Inflammatory macrophage treated with lipopolysaccharide for 4 hours (primary cell): ENCODE data around the gene GABRA4.

Experiments
- DNase-seq: peaks from one replicate; pipeline ENCODE4 v3.0.0-alpha.2; 2020

The GABRA4 gene

DNA sequence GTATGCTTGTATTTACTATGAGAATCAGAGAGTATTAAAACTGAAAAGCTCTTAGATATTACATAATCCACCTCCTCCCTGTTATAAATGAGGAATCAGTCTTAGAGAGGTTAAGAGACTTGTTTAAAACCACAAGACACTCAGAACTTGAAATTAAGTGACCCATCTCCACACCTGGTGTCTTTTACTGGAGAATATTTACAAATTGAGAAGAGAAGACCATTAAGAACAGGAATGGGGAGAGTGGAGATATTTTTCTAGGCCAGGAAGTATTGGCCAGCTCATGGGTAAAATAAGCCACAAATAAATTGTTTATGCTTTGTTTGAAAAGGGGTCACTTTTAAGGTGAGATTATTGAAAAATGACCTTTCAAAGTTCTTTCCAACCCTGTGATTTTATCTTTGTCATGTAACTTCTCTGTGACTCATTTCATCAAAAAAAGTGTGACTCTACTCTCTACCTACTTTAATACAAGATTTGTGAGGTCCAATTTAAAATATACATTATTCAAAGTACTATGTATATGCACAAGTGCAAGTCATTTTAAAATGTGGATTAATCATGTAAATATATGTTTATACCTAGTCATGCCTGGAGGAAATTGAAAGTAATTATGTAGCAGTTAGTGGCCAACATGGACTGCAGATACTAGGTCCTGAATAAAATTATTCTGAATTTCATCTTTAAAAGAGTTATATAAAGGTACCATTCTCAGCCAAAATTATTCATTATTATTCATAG, 68.4 kb downstream of the GABRA4 start:
- DNase-seq = no peak

- no peak for DNase-seq
Measured at GRCh38 chr4:46922205-46922604, 71.2 kb downstream of the GABRA4 start.

DNA sequence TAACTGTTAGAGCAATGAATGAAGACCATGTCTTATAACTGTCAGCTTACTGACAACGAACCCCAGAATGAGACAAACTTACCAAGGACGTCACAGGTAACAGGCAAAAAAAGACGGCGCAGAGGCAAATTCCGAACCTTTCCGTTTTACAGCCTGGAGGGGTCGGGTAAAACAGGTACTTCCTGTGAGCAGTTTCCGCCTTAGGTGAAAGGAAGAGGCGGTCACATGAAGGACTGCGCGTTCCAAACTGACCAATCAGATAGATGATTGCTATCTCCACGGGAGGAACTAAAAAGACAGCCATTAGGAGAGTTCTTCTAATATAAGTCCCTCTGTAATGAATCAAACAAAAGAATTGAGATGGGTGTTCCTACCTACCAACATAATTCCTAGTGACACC, 84.3 kb downstream of the GABRA4 start, which contains the start of gene COX7B2:
COX7B2 (minus strand) TSS at position 168 of the 400 bp plus-strand sequence. CDS start 174,053 bp downstream, outside the sequence.
- no peak for DNase-seq

DNA sequence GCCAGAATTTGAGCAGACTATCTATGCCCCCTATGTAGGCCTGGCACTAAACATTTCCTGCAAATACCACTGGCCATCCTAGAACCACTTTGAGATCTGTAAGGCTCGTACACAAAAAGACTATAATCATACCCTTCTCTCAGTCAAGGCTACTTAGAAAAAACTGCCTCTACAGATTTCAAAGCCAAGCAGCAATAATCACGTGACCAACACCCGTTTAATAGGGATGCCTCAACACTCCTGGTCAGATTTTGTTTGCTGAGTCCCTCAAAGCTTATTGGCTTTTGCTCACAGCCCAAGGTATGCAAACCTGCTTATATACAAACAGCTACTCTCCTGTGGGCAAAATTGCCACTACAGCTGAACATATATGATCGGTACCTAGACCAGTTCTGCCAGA, 85.2 kb downstream of the GABRA4 start:
- DNase-seq = no peak

GRCh38 chr4:46900082-46900481, 93.3 kb downstream of the GABRA4 start:
- no peak for DNase-seq

- DNase-seq = no peak
Measured at GRCh38 chr4:46894826-46895225, 98.6 kb downstream of the GABRA4 start.

DNA sequence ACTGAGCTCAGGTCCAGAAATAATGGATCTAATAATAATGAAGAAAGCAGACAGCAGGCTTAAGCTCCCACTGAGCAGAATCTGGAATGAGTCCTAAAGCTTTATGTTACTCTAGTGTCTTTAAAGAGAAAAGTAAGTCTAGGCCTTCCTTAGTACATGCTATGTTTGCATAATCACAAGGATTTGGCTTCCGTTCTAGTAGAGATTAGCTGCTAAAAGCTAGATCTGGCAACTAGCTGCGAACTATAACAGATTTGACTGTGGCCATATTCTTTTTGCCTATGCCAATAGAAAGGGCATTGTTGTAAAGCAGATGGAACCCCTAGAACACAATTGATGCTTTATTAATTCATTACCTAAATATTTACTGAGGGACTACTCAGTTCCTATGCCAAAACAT, 103.3 kb downstream of the GABRA4 start:
- DNase-seq = no peak

- no peak for DNase-seq
Measured at GRCh38 chr4:46889410-46889809, 104.0 kb downstream of the GABRA4 start.

DNA sequence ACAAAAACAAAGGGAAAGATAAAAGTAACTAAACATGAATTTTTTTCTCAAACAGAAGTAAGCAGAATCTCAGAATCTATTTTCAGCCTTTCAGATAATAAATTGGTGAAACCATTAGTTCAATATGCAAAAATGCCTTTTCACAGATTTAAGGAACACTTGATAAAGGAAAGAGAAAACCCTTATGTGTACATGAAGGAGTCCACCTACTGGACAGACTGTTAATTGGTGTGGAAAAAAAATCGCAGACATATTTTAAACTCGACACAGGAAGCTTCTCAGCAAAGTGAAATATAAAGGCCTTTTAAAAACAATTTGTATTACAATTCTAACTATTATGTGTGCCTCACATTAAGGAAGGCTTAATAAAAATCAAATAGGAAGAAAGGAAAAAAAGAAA, 106.7 kb downstream of the GABRA4 start:
- no peak for DNase-seq

DNA sequence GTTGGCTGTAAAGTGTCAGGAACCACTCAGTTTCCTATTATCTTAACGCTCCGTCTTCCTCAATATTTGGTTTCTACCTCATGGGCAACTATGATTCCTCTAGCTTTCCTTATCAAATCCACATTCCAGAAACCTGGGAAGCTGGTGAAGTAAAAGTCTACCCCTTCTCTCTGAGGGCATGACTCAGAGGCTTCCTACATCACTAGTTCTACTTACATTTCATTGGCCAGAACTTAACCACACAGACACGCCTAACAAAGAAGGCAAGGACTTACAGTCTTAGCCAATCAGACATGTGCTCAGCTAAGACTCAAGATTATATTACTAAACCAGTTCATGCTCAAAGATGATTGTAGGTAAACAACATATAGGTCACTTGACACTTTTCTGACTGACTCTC, 114.7 kb downstream of the GABRA4 start:
- DNase-seq = no peak

DNA sequence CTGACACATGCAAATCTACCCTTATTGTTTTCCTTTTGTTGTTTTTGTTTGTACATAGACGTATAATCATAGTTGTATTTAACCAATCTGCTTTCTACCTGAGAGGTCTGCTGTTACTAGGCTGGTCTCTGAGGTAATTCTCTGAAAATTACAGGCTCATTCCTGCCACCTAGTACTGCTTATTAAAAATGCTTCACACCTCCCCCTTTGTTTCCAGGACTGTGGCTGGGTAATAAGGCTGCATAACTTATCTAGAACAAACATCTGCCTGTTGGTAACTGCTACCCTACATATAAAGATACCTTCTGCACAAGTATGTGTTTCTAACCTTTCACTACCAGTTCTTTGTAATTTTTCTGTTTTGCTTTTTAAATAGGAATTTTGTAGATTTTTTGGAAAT, 118.6 kb downstream of the GABRA4 start:
- DNase-seq = no peak

GRCh38 chr4:46870411-46870810, 123.0 kb downstream of the GABRA4 start:
- DNase-seq = no peak
